ENCODE measurements around the gene HPD. TPM values are rescaled to one million over a fixed set of nuclear protein-coding genes. Genes with fewer than 3 reads are reported as not detected.
A peak's percentile ranks its signal among the peaks of the same experiment; 100 is the strongest.

The HPD gene
- total RNA-seq = not detected
- not detected for polyA plus RNA-seq

GRCh38 chr12:121858662-121859572 lies at the start of gene HPD:
Gene HPD (minus strand): TSS chr12:121858859. CDS start chr12:121858823, 36 bp downstream.
- Mint-ChIP-seq H3K4me1 (no peaks in the 10 kb centered on the region), H3K4me3 (no peak within 1 kb of the TSS), H3K9me3 (no peaks in the 10 kb centered on the region), H3K27ac (no peak within 1 kb of the TSS), H3K36me3 (peaks cover 4% of the 10 kb centered on the region), H3K27me3 (no peaks in the 10 kb centered on the region)
- H3K4me1 ChIP-seq (ENCODE audit: control insufficient read depth, insufficient read depth, low read length, poor library complexity, severe bottlenecking) = no peaks in the 10 kb centered on the region
- H3K4me3 ChIP-seq (ENCODE audit: low read depth, low read length) = no peak within 1 kb of the TSS
- DNase-seq (no peak), ATAC-seq (ENCODE audit: low read depth in 2 of 2) (no peak)
- no peaks in the 10 kb centered on the region for H3K9me3 ChIP-seq (ENCODE audit: control insufficient read depth in 2 of 2, low read length in 2 of 2)
- H3K36me3 ChIP-seq (ENCODE audit: control insufficient read depth, insufficient read depth, low read length) = no peaks in the 10 kb centered on the region
- H3K27ac ChIP-seq (ENCODE audit: insufficient read depth, low read length, poor library complexity, severe bottlenecking) = no peak within 1 kb of the TSS
- H3K27me3 ChIP-seq (ENCODE audit: control insufficient read depth, insufficient read depth, low read length) = no peaks in the 10 kb centered on the region

- Mint-ChIP-seq H3K9me3 (no peaks in the 10 kb centered on the region), H3K4me3 (no peak overlapping the region), H3K27me3 (peaks cover 4% of the 10 kb centered on the region), H3K4me1 (peaks cover 0 to 11% (median 7%) of the 10 kb centered on the region in 4 donors), H3K27ac (no peak overlapping the region), H3K36me3 (peaks cover 38% of the 10 kb centered on the region)
- Histone ChIP-seq H3K4me3 (ENCODE audit: low read depth, low read length) (no peak overlapping the region), H3K27me3 (ENCODE audit: control insufficient read depth, insufficient read depth, low read length) (no peaks in the 10 kb centered on the region), H3K36me3 (ENCODE audit: control insufficient read depth, insufficient read depth, low read length) (peaks cover 65% of the 10 kb centered on the region), H3K9me3 (ENCODE audit: control insufficient read depth in 2 of 2, low read length in 2 of 2) (no peaks in the 10 kb centered on the region), H3K4me1 (ENCODE audit: control insufficient read depth, insufficient read depth, low read length, poor library complexity, severe bottlenecking) (no peaks in the 10 kb centered on the region), H3K27ac (ENCODE audit: insufficient read depth, low read length, poor library complexity, severe bottlenecking) (no peak overlapping the region)
- no peak for DNase-seq
- ATAC-seq (ENCODE audit: low read depth in 2 of 2) = no peak
These were observed 47.1 kb upstream of the HPD start for GRCh38 chr12:121905746-121906145.

GRCh38 chr12:121903202-121903601 lies 44.5 kb upstream of the HPD start:
- Histone ChIP-seq H3K27ac (ENCODE audit: insufficient read depth, low read length, poor library complexity, severe bottlenecking) (no peak overlapping the region), H3K27me3 (ENCODE audit: control insufficient read depth, insufficient read depth, low read length) (no peaks in the 10 kb centered on the region), H3K4me1 (ENCODE audit: control insufficient read depth, insufficient read depth, low read length, poor library complexity, severe bottlenecking) (no peaks in the 10 kb centered on the region), H3K36me3 (ENCODE audit: control insufficient read depth, insufficient read depth, low read length) (peaks cover 65% of the 10 kb centered on the region), H3K4me3 (ENCODE audit: low read depth, low read length) (no peak overlapping the region), H3K9me3 (ENCODE audit: control insufficient read depth in 2 of 2, low read length in 2 of 2) (no peaks in the 10 kb centered on the region)
- Mint-ChIP-seq H3K27me3 (peaks cover 4% of the 10 kb centered on the region), H3K9me3 (no peaks in the 10 kb centered on the region), H3K36me3 (peaks cover 30% of the 10 kb centered on the region), H3K27ac (no peak overlapping the region), H3K4me1 (peaks cover 0 to 3% (median under 1%) of the 10 kb centered on the region in 4 donors), H3K4me3 (no peak overlapping the region)
- ATAC-seq (ENCODE audit: low read depth in 2 of 2) (no peak), DNase-seq (no peak)

GRCh38 chr12:121899590-121899989 lies 40.9 kb upstream of the HPD start:
- H3K4me1 ChIP-seq (ENCODE audit: control insufficient read depth, insufficient read depth, low read length, poor library complexity, severe bottlenecking) = no peaks in the 10 kb centered on the region
- H3K9me3 Mint-ChIP-seq = no peaks in the 10 kb centered on the region
- peaks cover 0 to 8% (median 5%) of the 10 kb centered on the region in 4 donors for H3K4me1 Mint-ChIP-seq
- no peak overlapping the region for H3K27ac Mint-ChIP-seq
- no peak overlapping the region for H3K27ac ChIP-seq (ENCODE audit: insufficient read depth, low read length, poor library complexity, severe bottlenecking)
- H3K4me3 ChIP-seq (ENCODE audit: low read depth, low read length) = no peak overlapping the region
- peaks cover 33% of the 10 kb centered on the region for H3K36me3 Mint-ChIP-seq
- no peaks in the 10 kb centered on the region for H3K9me3 ChIP-seq (ENCODE audit: control insufficient read depth in 2 of 2, low read length in 2 of 2)
- peaks cover 4% of the 10 kb centered on the region for H3K27me3 Mint-ChIP-seq
- no peak for DNase-seq
- no peak overlapping the region for H3K4me3 Mint-ChIP-seq
- ATAC-seq (ENCODE audit: low read depth in 2 of 2) = no peak
- no peaks in the 10 kb centered on the region for H3K27me3 ChIP-seq (ENCODE audit: control insufficient read depth, insufficient read depth, low read length)
- peaks cover 73% of the 10 kb centered on the region for H3K36me3 ChIP-seq (ENCODE audit: control insufficient read depth, insufficient read depth, low read length)

GRCh38 chr12:121898287-121898686 lies 39.6 kb upstream of the HPD start:
- Histone ChIP-seq H3K4me3 (ENCODE audit: low read depth, low read length) (no peak overlapping the region), H3K9me3 (ENCODE audit: control insufficient read depth in 2 of 2, low read length in 2 of 2) (no peaks in the 10 kb centered on the region), H3K36me3 (ENCODE audit: control insufficient read depth, insufficient read depth, low read length) (peaks cover 67% of the 10 kb centered on the region), H3K27me3 (ENCODE audit: control insufficient read depth, insufficient read depth, low read length) (no peaks in the 10 kb centered on the region), H3K4me1 (ENCODE audit: control insufficient read depth, insufficient read depth, low read length, poor library complexity, severe bottlenecking) (peaks cover 5% of the 10 kb centered on the region), H3K27ac (ENCODE audit: insufficient read depth, low read length, poor library complexity, severe bottlenecking) (no peak overlapping the region)
- H3K4me3 Mint-ChIP-seq = no peak overlapping the region
- no peak for DNase-seq
- peaks cover 0 to 18% (median 16%) of the 10 kb centered on the region in 4 donors for H3K4me1 Mint-ChIP-seq
- H3K9me3 Mint-ChIP-seq = no peaks in the 10 kb centered on the region
- H3K27me3 Mint-ChIP-seq = no peaks in the 10 kb centered on the region
- H3K27ac Mint-ChIP-seq = no peak overlapping the region
- no peak for ATAC-seq (ENCODE audit: low read depth in 2 of 2)
- H3K36me3 Mint-ChIP-seq = peaks cover 28% of the 10 kb centered on the region

GRCh38 chr12:121894633-121895032 lies 36.0 kb upstream of the HPD start:
- H3K4me3 Mint-ChIP-seq = peak overlapping the region in 1 of 4 donors; percentile 61
- Histone ChIP-seq H3K27ac (ENCODE audit: insufficient read depth, low read length, poor library complexity, severe bottlenecking) (no peak overlapping the region), H3K27me3 (ENCODE audit: control insufficient read depth, insufficient read depth, low read length) (no peaks in the 10 kb centered on the region), H3K4me1 (ENCODE audit: control insufficient read depth, insufficient read depth, low read length, poor library complexity, severe bottlenecking) (peaks cover 18% of the 10 kb centered on the region), H3K36me3 (ENCODE audit: control insufficient read depth, insufficient read depth, low read length) (peaks cover 45% of the 10 kb centered on the region), H3K4me3 (ENCODE audit: low read depth, low read length) (no peak overlapping the region), H3K9me3 (ENCODE audit: control insufficient read depth in 2 of 2, low read length in 2 of 2) (no peaks in the 10 kb centered on the region)
- DNase-seq (peak in 2 of 3 donors; percentile 10 to 40), ATAC-seq (ENCODE audit: low read depth in 2 of 2) (peak in 1 of 2 donors; percentile 34)
- peak overlapping the region in 2 of 3 donors; percentile 80 to 93 for H3K27ac Mint-ChIP-seq
- H3K27me3 Mint-ChIP-seq = no peaks in the 10 kb centered on the region
- H3K36me3 Mint-ChIP-seq = peaks cover 25% of the 10 kb centered on the region
- H3K9me3 Mint-ChIP-seq = no peaks in the 10 kb centered on the region
- H3K4me1 Mint-ChIP-seq = peaks cover 7 to 42% (median 26%) of the 10 kb centered on the region in 4 donors

- Histone ChIP-seq H3K27ac (ENCODE audit: insufficient read depth, low read length, poor library complexity, severe bottlenecking) (no peak overlapping the region), H3K4me1 (ENCODE audit: control insufficient read depth, insufficient read depth, low read length, poor library complexity, severe bottlenecking) (peaks cover 24% of the 10 kb centered on the region), H3K4me3 (ENCODE audit: low read depth, low read length) (no peak overlapping the region), H3K9me3 (ENCODE audit: control insufficient read depth in 2 of 2, low read length in 2 of 2) (no peaks in the 10 kb centered on the region), H3K27me3 (ENCODE audit: control insufficient read depth, insufficient read depth, low read length) (no peaks in the 10 kb centered on the region), H3K36me3 (ENCODE audit: control insufficient read depth, insufficient read depth, low read length) (peaks cover 39% of the 10 kb centered on the region)
- DNase-seq (peak in 1 of 3 donors; percentile 45), ATAC-seq (ENCODE audit: low read depth in 2 of 2) (peak; percentile 16 to 33)
- H3K4me1 Mint-ChIP-seq = peaks cover 13 to 49% (median 32%) of the 10 kb centered on the region in 4 donors
- peaks cover 20% of the 10 kb centered on the region for H3K36me3 Mint-ChIP-seq
- H3K4me3 Mint-ChIP-seq = peak overlapping the region in 1 of 4 donors; percentile 39
- H3K27ac Mint-ChIP-seq = peak overlapping the region; percentile 79 to 94 (median 93)
- H3K27me3 Mint-ChIP-seq = no peaks in the 10 kb centered on the region
- H3K9me3 Mint-ChIP-seq = no peaks in the 10 kb centered on the region
These were observed 35.4 kb upstream of the HPD start for GRCh38 chr12:121893961-121894460.
